HepG2 (cell line): Measurements from ENCODE around the gene IL1A. TPM values are rescaled to one million over a fixed set of nuclear protein-coding genes. Genes with fewer than 3 reads are reported as not detected.
A peak's percentile ranks its signal among the peaks of the same experiment; 100 is the strongest.

ENCODE experiments used
- AHR ChIP-seq: IDR thresholded peaks from 2 replicates; pipeline ENCODE4 v1.6.1; 2018; ENCODE audit warnings: missing genetic modification reagents, missing compliant biosample characterization
- BORCS8-MEF2B ChIP-seq: sonication (generic); formaldehyde crosslinking; IDR thresholded peaks from 2 replicates; pipeline ENCODE4 v1.8.0; 2022; ENCODE audit warnings: mild to moderate bottlenecking, missing genetic modification reagents
- EEA1 ChIP-seq: sonication (generic); formaldehyde crosslinking; IDR thresholded peaks from 2 replicates; pipeline ENCODE4 v1.5.1; 2020; ENCODE audit warnings: mild to moderate bottlenecking, missing genetic modification reagents, borderline replicate concordance
- ELF1 ChIP-seq: sonication (generic); formaldehyde crosslinking; IDR thresholded peaks from 2 replicates; pipeline ENCODE4 v1.4.0; 2020; ENCODE audit warnings: missing genetic modification reagents
- FOXO4 ChIP-seq: sonication (generic); formaldehyde crosslinking; conservative IDR thresholded peaks from 2 replicates; pipeline ENCODE4 v1.8.1; 2023; ENCODE audit warnings: missing genetic modification reagents
- FOXP4 ChIP-seq: sonication (generic); formaldehyde crosslinking; IDR thresholded peaks from 2 replicates; pipeline ENCODE4 v1.4.0; 2020; ENCODE audit warnings: missing genetic modification reagents
- LCORL ChIP-seq, 2 experiments: fragments of 450-650 bp in 1 of 2; sonication (generic) in 1 of 2; formaldehyde crosslinking in 1 of 2; IDR thresholded peaks; 2 replicates each; pipeline versions ENCODE4 v1.5.0 to v1.6.1; 2017 to 2020; ENCODE audit warnings: antibody characterized with exemption in 1 of 2, missing genetic modification reagents in 1 of 2
- MED13 ChIP-seq: sonication (generic); formaldehyde crosslinking; IDR thresholded peaks from 2 replicates; pipeline ENCODE4 v1.5.0; 2020; ENCODE audit warnings: missing genetic modification reagents
- MTF2 ChIP-seq: sonication (generic); formaldehyde crosslinking; IDR thresholded peaks from 2 replicates; pipeline ENCODE4 v1.5.0; 2020; ENCODE audit warnings: missing genetic modification reagents, borderline replicate concordance
- MXD3 ChIP-seq: IDR thresholded peaks from 2 replicates; pipeline ENCODE4 v1.6.1; 2016; ENCODE audit warnings: mild to moderate bottlenecking, missing biosample characterization, missing genetic modification reagents
- NR2F6 ChIP-seq, 2 experiments: IDR thresholded peaks; 2 replicates each; pipeline ENCODE4 v1.6.1; 2016; ENCODE audit warnings: antibody characterized with exemption in 1 of 2, mild to moderate bottlenecking in 1 of 2
- NR3C1 ChIP-seq: sonication (generic); formaldehyde crosslinking; IDR thresholded peaks from 2 replicates; pipeline ENCODE4 v1.4.0; 2020; ENCODE audit warnings: missing genetic modification reagents
- PLRG1 ChIP-seq: fragments of 450-650 bp; conservative IDR thresholded peaks from 2 replicates; pipeline ENCODE4 v1.6.1; 2016
- PLSCR1 ChIP-seq: sonication (generic); formaldehyde crosslinking; IDR thresholded peaks from 2 replicates; pipeline ENCODE4 v1.5.0; 2020; ENCODE audit warnings: missing genetic modification reagents, mild to moderate bottlenecking, borderline replicate concordance
- SMAD9 ChIP-seq: sonication (generic); formaldehyde crosslinking; IDR thresholded peaks from 2 replicates; pipeline ENCODE4 v1.5.1; 2020; ENCODE audit warnings: mild to moderate bottlenecking, missing genetic modification reagents
- SMYD3 ChIP-seq: sonication (generic); formaldehyde crosslinking; IDR thresholded peaks from 2 replicates; pipeline ENCODE4 v1.8.1; 2023; ENCODE audit warnings: mild to moderate bottlenecking, missing genetic modification reagents
- SOX5 ChIP-seq: IDR thresholded peaks from 2 replicates; pipeline ENCODE4 v1.6.1; 2016; ENCODE audit warnings: borderline replicate concordance
- SOX6 ChIP-seq, 2 experiments: fragments of 450-650 bp in 1 of 2; sonication (generic) in 1 of 2; formaldehyde crosslinking in 1 of 2; IDR thresholded peaks; 2 replicates each; pipeline versions ENCODE4 v1.4.0 to v1.6.1; 2017 to 2020; ENCODE audit warnings: antibody characterized with exemption in 1 of 2, mild to moderate bottlenecking in 1 of 2, missing genetic modification reagents in 1 of 2
- TAF15 ChIP-seq: fragments of 200-400 bp; formaldehyde crosslinking; IDR thresholded peaks from one replicate; pipeline ENCODE4 v1.6.1; 2018; ENCODE audit warnings: mild to moderate bottlenecking, low read depth, low read length; ENCODE audit not compliant: poor library complexity, severe bottlenecking
- TGIF2 ChIP-seq: IDR thresholded peaks from 2 replicates; pipeline ENCODE4 v1.6.1; 2016; ENCODE audit warnings: control low read depth, missing compliant biosample characterization
- ZBTB7A ChIP-seq: sonication (generic); formaldehyde crosslinking; IDR thresholded peaks from 2 replicates; pipeline ENCODE4 v1.8.0; 2022; ENCODE audit warnings: mild to moderate bottlenecking, missing genetic modification reagents
- ZNF18 ChIP-seq: sonication (generic); formaldehyde crosslinking; IDR thresholded peaks from 2 replicates; pipeline ENCODE4 v1.8.0; 2022; ENCODE audit warnings: mild to moderate bottlenecking, missing genetic modification reagents; ENCODE audit not compliant: insufficient replicate concordance
- ZNF550 ChIP-seq: sonication (generic); formaldehyde crosslinking; IDR thresholded peaks from 2 replicates; pipeline ENCODE4 v1.4.0; 2020; ENCODE audit warnings: mild to moderate bottlenecking, missing genetic modification reagents, borderline replicate concordance
- ZNF614 ChIP-seq: IDR thresholded peaks from 2 replicates; pipeline ENCODE4 v1.6.1; 2018; ENCODE audit warnings: missing biosample characterization, missing genetic modification reagents, inconsistent platforms, borderline replicate concordance
- polyA plus RNA-seq, 8 experiments: library from polyadenylated mRNA; depleted of rRNA in 3 of 8; stranded (reverse) in 7 of 8; unstranded in 1 of 8; fragments of >200 nt; fragmentation: Illumina TruSeq in 4 of 8; extraction: Trizol in 4 of 8; gene quantifications; 2 replicates each; pipeline versions ENCODE4 v1.2.1 to v1.2.3, GENCODE V29; 2011 to 2016; ENCODE audit warnings: low read depth in 4 of 8, missing spikeins in 1 of 8, mixed read lengths in 1 of 8; ENCODE audit not compliant: insufficient read depth in 1 of 8
- total RNA-seq, 5 experiments: library from RNA; depleted of rRNA; stranded (reverse); fragments of >200 nt; fragmentation: Illumina TruSeq; extraction: Trizol; gene quantifications; 2 replicates each; pipeline ENCODE4 v1.2.3, GENCODE V29; 2016; ENCODE audit warnings: low read depth in 1 of 5

The IL1A gene
- total and polyA plus RNA-seq, 2 of the 13 experiments (the other 11 are each of a cell fraction or from before 2014, with no cell fraction given) = not detected

GRCh38 chr2:112817082-112817689 is 32.9 kb upstream of the IL1A start (continued):
- TF ChIP-seq SOX6 (IDR thresholded peaks at IDR 0.05) (no peak), SOX6 (CRISPR knock-in tag; IDR thresholded peaks at IDR 0.05) (0 out of 2 replicates have a peak, but pooled peaks have one; percentile 14), MTF2 (CRISPR knock-in tag) (0 out of 2 replicates have a peak, but pooled peaks have one; percentile 22), LCORL (IDR thresholded peaks at IDR 0.05) (no peak), LCORL (CRISPR knock-in tag; IDR thresholded peaks at IDR 0.05) (peak; percentile 52; the same call in 1 of the 2 replicates), SMYD3 (CRISPR knock-in tag) (0 out of 2 replicates have a peak, but pooled peaks have one; percentile 41), EEA1 (CRISPR knock-in tag) (no peak), SOX5 (CRISPR knock-in tag) (no peak; the same call in 1 of the 2 replicates), ZNF614 (CRISPR knock-in tag) (no peak), ZNF550 (no peak), FOXP4 (CRISPR knock-in tag) (no peak), PLRG1 (no peak), PLSCR1 (CRISPR knock-in tag) (no peak; the same call in 1 of the 2 replicates), NR2F6 (IDR thresholded peaks at IDR 0.05) (no peak), NR2F6 (CRISPR knock-in tag; IDR thresholded peaks at IDR 0.05) (peak; percentile 45; the same call in 1 of the 2 replicates), BORCS8-MEF2B (0 out of 2 replicates have a peak, but pooled peaks have one; percentile 32), NR3C1 (CRISPR knock-in tag) (no peak), SMAD9 (CRISPR knock-in tag) (no peak), ZNF18 (CRISPR knock-in tag) (no peak), MED13 (CRISPR knock-in tag) (no peak), FOXO4 (CRISPR knock-in tag) (0 out of 2 replicates have a peak, but pooled peaks have one; percentile 46), MXD3 (no peak), ELF1 (CRISPR knock-in tag) (no peak), ZBTB7A (CRISPR knock-in tag) (no peak), TAF15 (no peak), AHR (CRISPR knock-in tag) (no peak), TGIF2 (CRISPR knock-in tag) (no peak)
